T-cell (primary cell): ENCODE results near the gene HECA. TPM values are rescaled to one million over a fixed set of nuclear protein-coding genes. Genes with fewer than 3 reads are reported as not detected.
"Not testable (repeated sequence)": the region's sequence is repeated elsewhere in the genome, so short reads cannot be mapped to it uniquely, and the experiment has no call there.

Source experiments
- ATAC-seq, 4 experiments: fragments of 200-7000 bp in 3 of 4; fragments of 150-1000 bp in 1 of 4; cut with Tn5 transposase; replicated peaks in 1 of 4; 1 replicate in 3 of 4; 2 replicates in 1 of 4; pipeline ENCODE4 v1.10.0; 2021; ENCODE audit warnings: moderate library complexity in 3 of 4, mild to moderate bottlenecking in 2 of 4, moderate number of reproducible peaks in 1 of 4
- CTCF ChIA-PET, 2 donors: fragments of 300-600 bp; sonication (Branson Sonifier 250); formaldehyde crosslinking; loops; one replicate each; lab custom pipeline; 2022; ENCODE audit warnings: antibody characterized with exemption in 2 of 2; lab: Charles Lee
- POLR2A ChIA-PET, 2 donors: fragments of 300-600 bp; sonication (Branson Sonifier 250); formaldehyde crosslinking; loops; one replicate each; lab custom pipeline; 2022; ENCODE audit warnings: antibody characterized with exemption in 2 of 2; lab: Charles Lee
- DNase-seq, 35 experiments: peaks; one replicate each; pipeline versions ENCODE4 v3.0.0 to v3.0.0-alpha.2; 2013 to 2023
- H3K27ac ChIP-seq: one replicate; pipeline ENCODE4 v1.5.1; 2013; ENCODE audit warnings: low read length
- H3K27me3 ChIP-seq, 2 experiments: replicated peaks in 1 of 2; 1 replicate in 1 of 2; 2 replicates in 1 of 2; pipeline versions ENCODE4 v1.6.1 to v1.7.0; 2013; ENCODE audit warnings: low read length in 1 of 2, mixed read lengths in 1 of 2; ENCODE audit not compliant: control insufficient read depth in 2 of 2, insufficient read depth in 2 of 2; ENCODE audit errors: extremely low read depth in 1 of 2
- H3K36me3 ChIP-seq, 2 donors: 1 replicate in 1 of 2; 2 replicates in 1 of 2; pipeline versions ENCODE4 v1.6.1 to v1.7.0; 2013; ENCODE audit warnings: low read length in 1 of 2; ENCODE audit not compliant: control insufficient read depth in 2 of 2, insufficient read depth in 1 of 2; ENCODE audit errors: extremely low read depth in 1 of 2
- H3K4me1 ChIP-seq, 2 experiments: 1 replicate in 1 of 2; 2 replicates in 1 of 2; pipeline versions ENCODE4 v1.6.1 to v1.7.0; 2013; ENCODE audit warnings: low read length in 2 of 2, mixed read lengths in 1 of 2; ENCODE audit not compliant: insufficient read depth in 2 of 2, control insufficient read depth in 1 of 2; ENCODE audit errors: extremely low read depth in 1 of 2
- H3K4me3 ChIP-seq, 2 donors: 1 replicate in 1 of 2; 2 replicates in 1 of 2; pipeline versions ENCODE4 v1.5.1 to v1.7.0; 2013; ENCODE audit warnings: mild to moderate bottlenecking in 2 of 2, low read length in 1 of 2, moderate library complexity in 1 of 2; ENCODE audit not compliant: control insufficient read depth in 1 of 2; ENCODE audit errors: extremely low read depth in 1 of 2
- H3K9me3 ChIP-seq: 2 replicates; pipeline ENCODE4 v1.7.0; 2013
- H3K27ac Mint-ChIP-seq, 2 donors: one replicate each; pipeline ENCODE4 v1.8.0; 2020 to 2021; ENCODE audit warnings: mild to moderate bottlenecking in 2 of 2, mixed read lengths in 2 of 2
- H3K27me3 Mint-ChIP-seq, 2 donors: one replicate each; pipeline ENCODE4 v1.8.0; 2021 to 2022; ENCODE audit warnings: mixed read lengths in 2 of 2
- H3K36me3 Mint-ChIP-seq: one replicate; pipeline ENCODE4 v1.8.0; 2021; ENCODE audit warnings: mixed read lengths
- H3K4me1 Mint-ChIP-seq, 3 donors: one replicate each; pipeline ENCODE4 v1.8.0; 2020 to 2022; ENCODE audit warnings: mixed read lengths in 3 of 3, mild to moderate bottlenecking in 1 of 3
- H3K4me3 Mint-ChIP-seq, 3 donors: one replicate each; pipeline ENCODE4 v1.8.0; 2020 to 2022; ENCODE audit warnings: mild to moderate bottlenecking in 3 of 3, mixed read lengths in 3 of 3, moderate library complexity in 3 of 3
- H3K9me3 Mint-ChIP-seq, 3 donors: one replicate each; pipeline ENCODE4 v1.8.0; 2020 to 2022; ENCODE audit warnings: mixed read lengths in 3 of 3
- WGBS: methylation state at CpG from one replicate; pipeline ENCODE4 v1.1.5; 2013; ENCODE audit warnings: missing lambda C conversion rate; ENCODE audit not compliant: insufficient coverage; 5-methylcytosine and 5-hydroxymethylcytosine counted together
- total RNA-seq, 35 experiments: library from RNA in 6 of 35; stranded (reverse) in 6 of 35; fragments of 120-200 nt in 1 of 35; gene quantifications; one replicate each; pipeline versions ENCODE4 v1.2.1 to v1.2.4 and lab custom pipeline; 2013 to 2026

Gene HECA
- total RNA-seq, 5 donors from 2014 or later (not counting 1 experiment from before 2014, with no cell fraction given) = 125 to 137 (median 131) TPM

DNA sequence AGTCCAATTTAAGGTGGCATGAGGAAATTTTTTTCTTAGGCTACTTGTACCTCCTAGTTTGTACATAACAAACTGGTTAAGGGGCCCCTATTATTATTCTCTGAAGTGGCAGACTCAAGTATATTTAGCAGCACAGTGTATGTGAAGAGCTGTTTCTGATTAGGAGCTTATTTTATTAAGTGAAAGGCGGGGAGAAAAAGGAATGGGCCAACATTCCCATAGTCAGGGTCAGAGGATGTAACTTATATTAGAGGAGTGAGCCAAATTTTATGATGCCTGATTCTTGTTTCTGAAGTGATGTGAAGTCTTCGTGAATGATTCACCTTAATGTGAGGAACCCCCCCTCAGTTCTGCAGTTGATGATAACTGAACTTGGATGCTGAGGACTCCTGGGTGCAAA lies 2.8 kb downstream of the HECA start:
- peaks cover 25% of the 10 kb centered on the region for H3K36me3 Mint-ChIP-seq
- peak overlapping the region; percentile 97 to 99 for H3K27ac Mint-ChIP-seq
- peaks cover 55 to 69% (median 65%) of the 10 kb centered on the region in 3 donors for H3K4me1 Mint-ChIP-seq
- ChIA-PET CTCF (interaction anchor here (0.5 to 2.4 kb wide), 27 partner anchors 8 to 237 kb away, joined by 3 to 24 read pairs (median 4); partner anchors contain the start of gene CITED2 (in 1 of the 2)), POLR2A (interaction anchor here (0.5 to 5.7 kb wide), 41 partner anchors 9 to 1950 kb away, joined by 3 to 40 read pairs (median 5); partner anchors contain the start of gene CITED2 (in 2 of the 2))
- H3K4me3 Mint-ChIP-seq = peak overlapping the region; percentile 83 to 98 (median 87)
- Histone ChIP-seq H3K9me3 (no peaks in the 10 kb centered on the region), H3K36me3 (peaks cover 0 to 3% of the 10 kb centered on the region in 2 donors), H3K27ac (peak overlapping the region; percentile 93), H3K27me3 (no peaks in the 10 kb centered on the region), H3K4me3 (peak overlapping the region; percentile 80 to 91), H3K4me1 (peaks cover 25 to 39% of the 10 kb centered on the region in 2 experiments)
- H3K9me3 Mint-ChIP-seq = no peaks in the 10 kb centered on the region
- no peaks in the 10 kb centered on the region for H3K27me3 Mint-ChIP-seq
- no CpG with 5 or more reads among the region's 2 CpGs for WGBS
- ATAC-seq = no peak
- DNase-seq = no peak

DNA sequence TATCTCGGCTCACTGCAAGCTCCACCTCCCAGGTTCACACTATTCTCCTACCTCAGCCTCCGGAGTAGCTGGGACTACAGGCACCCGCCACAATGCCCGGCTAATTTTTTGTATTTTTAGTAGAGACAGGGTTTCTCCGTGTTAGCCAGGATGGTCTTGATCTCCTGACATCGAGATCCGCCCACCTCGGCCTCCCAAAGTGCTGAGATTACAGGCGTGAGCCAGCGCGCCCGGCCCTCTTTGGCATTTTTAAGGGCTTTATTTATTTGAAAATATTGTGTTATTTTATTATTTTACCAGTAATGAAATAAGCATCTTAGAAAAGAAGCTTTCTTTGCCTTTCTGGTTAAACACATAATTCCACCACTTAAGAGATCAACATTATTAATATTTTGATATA lies 6.0 kb downstream of the HECA start:
- DNase-seq, H3K36me3 ChIP-seq, ATAC-seq, H3K9me3 ChIP-seq, H3K27me3 ChIP-seq, H3K27me3 Mint-ChIP-seq, H3K27ac ChIP-seq, H3K9me3 Mint-ChIP-seq: not testable (repeated sequence)
- H3K4me1 Mint-ChIP-seq = peaks cover 69 to 79% (median 78%) of the 10 kb centered on the region in 3 donors
- peak overlapping the region; percentile 83 to 98 (median 87) for H3K4me3 Mint-ChIP-seq
- WGBS = no CpG with 5 or more reads among the region's 12 CpGs
- peak overlapping the region; percentile 88 to 97 for H3K27ac Mint-ChIP-seq
- peaks cover 36% of the 10 kb centered on the region for H3K36me3 Mint-ChIP-seq
- Histone ChIP-seq H3K4me3 (peak overlapping the region in 1 of 2 donors; percentile 32), H3K4me1 (peaks cover 42 to 52% of the 10 kb centered on the region in 2 experiments)
- POLR2A ChIA-PET = interaction anchor here (0.6 to 5.7 kb wide), 9 partner anchors 8 to 25 kb away, joined by 3 to 40 read pairs (median 6); no protein-coding TSS in a partner anchor
- CTCF ChIA-PET = interaction anchor here (0.6 to 2.0 kb wide), 5 partner anchors 9 to 77 kb away, joined by 3 to 7 read pairs (median 5); no protein-coding TSS in a partner anchor

- Histone ChIP-seq H3K27ac (peak overlapping the region; percentile 49), H3K27me3 (no peaks in the 10 kb centered on the region), H3K9me3 (no peaks in the 10 kb centered on the region), H3K4me1 (peaks cover 52 to 56% of the 10 kb centered on the region in 2 experiments), H3K36me3 (no peaks in the 10 kb centered on the region), H3K4me3 (no peak overlapping the region)
- no peaks in the 10 kb centered on the region for H3K9me3 Mint-ChIP-seq
- 83% methylated on average over 2 of the region's 3 CpGs for WGBS
- CTCF ChIA-PET = interaction anchor here (0.6 to 0.7 kb wide), 3 partner anchors 34 to 662 kb away, joined by 3 to 9 read pairs (median 5); no protein-coding TSS in a partner anchor
- H3K4me1 Mint-ChIP-seq = peaks cover 83 to 89% (median 86%) of the 10 kb centered on the region in 3 donors
- POLR2A ChIA-PET = interaction anchor here (0.6 to 4.9 kb wide), 5 partner anchors 10 to 29 kb away, joined by 3 to 25 read pairs (median 7); no protein-coding TSS in a partner anchor
- no peaks in the 10 kb centered on the region for H3K27me3 Mint-ChIP-seq
- peak overlapping the region; percentile 69 to 83 (median 72) for H3K4me3 Mint-ChIP-seq
- no peak for DNase-seq
- ATAC-seq = no peak
- peak overlapping the region; percentile 70 to 92 for H3K27ac Mint-ChIP-seq
- peaks cover 25% of the 10 kb centered on the region for H3K36me3 Mint-ChIP-seq
These were observed 7.4 kb downstream of the HECA start for GRCh38 chr6:139142262-139142661.

- Mint-ChIP-seq H3K27ac (peak overlapping the region; percentile 90 to 92), H3K36me3 (peaks cover 18% of the 10 kb centered on the region), H3K27me3 (no peaks in the 10 kb centered on the region), H3K4me1 (peaks cover 87 to 89% (median 88%) of the 10 kb centered on the region in 3 donors), H3K4me3 (peak overlapping the region; percentile 69 to 83 (median 72)), H3K9me3 (no peaks in the 10 kb centered on the region)
- no CpG with 5 or more reads among the region's 3 CpGs for WGBS
- DNase-seq (no peak), ATAC-seq (peak in 1 of 4 experiments; percentile 5)
- Histone ChIP-seq H3K4me3 (no peak overlapping the region), H3K36me3 (no peaks in the 10 kb centered on the region), H3K27me3 (no peaks in the 10 kb centered on the region), H3K9me3 (no peaks in the 10 kb centered on the region), H3K4me1 (peaks cover 56 to 61% of the 10 kb centered on the region in 2 experiments), H3K27ac (peak overlapping the region; percentile 49)
- ChIA-PET POLR2A (interaction anchor here (0.6 to 4.9 kb wide), 6 partner anchors 9 to 1284 kb away, joined by 3 to 25 read pairs (median 4); no protein-coding TSS in a partner anchor), CTCF (interaction anchor here in 1 of 2 donors (0.9 to 1.5 kb wide), 2 partner anchors 10 to 11 kb away, joined by 3 read pairs; no protein-coding TSS in a partner anchor)
These were observed 8.2 kb downstream of the HECA start for GRCh38 chr6:139143111-139143510.

- no peak for DNase-seq
- Mint-ChIP-seq H3K9me3 (no peaks in the 10 kb centered on the region), H3K4me1 (peaks cover 89 to 94% (median 91%) of the 10 kb centered on the region in 3 donors), H3K27ac (peak overlapping the region; percentile 90 to 92), H3K4me3 (peak overlapping the region; percentile 69 to 83 (median 72)), H3K36me3 (peaks cover 14% of the 10 kb centered on the region), H3K27me3 (no peaks in the 10 kb centered on the region)
- peak overlapping the region; percentile 49 for H3K27ac ChIP-seq
- no peaks in the 10 kb centered on the region for H3K36me3 ChIP-seq
- peak in 3 of 4 experiments; percentile 15 to 28 (median 17) for ATAC-seq
- H3K4me3 ChIP-seq = peak overlapping the region in 1 of 2 donors; percentile 5
- ChIA-PET POLR2A (interaction anchor here (0.6 to 4.9 kb wide), 12 partner anchors 7 to 231 kb away, joined by 3 to 25 read pairs (median 4); no protein-coding TSS in a partner anchor), CTCF (interaction anchor here (0.7 to 2.5 kb wide), 10 partner anchors 8 to 226 kb away, joined by 3 to 10 read pairs (median 4); no protein-coding TSS in a partner anchor)
- WGBS = 50% methylated on average over 2 of the region's 4 CpGs
- peaks cover 64 to 67% of the 10 kb centered on the region in 2 experiments for H3K4me1 ChIP-seq
- no peaks in the 10 kb centered on the region for H3K27me3 ChIP-seq
- H3K9me3 ChIP-seq = no peaks in the 10 kb centered on the region
These were observed 9.7 kb downstream of the HECA start for GRCh38 chr6:139144490-139145085.

DNA sequence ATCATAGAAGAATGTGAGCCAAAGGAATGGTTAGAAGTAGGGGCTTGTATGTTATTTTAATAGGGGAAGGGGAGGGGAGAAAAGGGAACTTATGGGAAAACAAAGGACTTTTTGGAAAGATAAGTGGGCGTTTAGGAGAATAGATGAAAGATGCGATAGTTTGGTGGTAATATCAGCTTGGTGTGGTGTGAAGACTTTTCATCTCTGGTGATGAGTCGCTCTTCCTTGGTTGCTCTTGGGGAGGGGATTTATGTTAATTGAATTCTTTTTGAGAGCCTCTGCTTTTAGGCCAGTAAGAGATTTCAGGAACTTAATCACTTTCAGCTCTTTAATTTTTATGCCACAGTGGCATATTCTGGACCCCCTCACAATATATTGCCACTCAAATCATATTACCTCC lies 10.8 kb downstream of the HECA start:
- ChIA-PET POLR2A (interaction anchor here (0.6 to 4.9 kb wide), 11 partner anchors 8 to 230 kb away, joined by 3 to 25 read pairs (median 4); no protein-coding TSS in a partner anchor), CTCF (interaction anchor here (0.7 to 2.5 kb wide), 10 partner anchors 8 to 330 kb away, joined by 3 to 10 read pairs (median 5); no protein-coding TSS in a partner anchor)
- H3K36me3 ChIP-seq = no peaks in the 10 kb centered on the region
- peak overlapping the region in 1 of 2 donors; percentile 15 for H3K4me3 ChIP-seq
- peak overlapping the region; percentile 90 to 92 for H3K27ac Mint-ChIP-seq
- H3K27me3 Mint-ChIP-seq = no peaks in the 10 kb centered on the region
- peak overlapping the region; percentile 36 for H3K27ac ChIP-seq
- peaks cover 65 to 66% of the 10 kb centered on the region in 2 experiments for H3K4me1 ChIP-seq
- peak overlapping the region; percentile 69 to 83 (median 72) for H3K4me3 Mint-ChIP-seq
- H3K27me3 ChIP-seq = no peaks in the 10 kb centered on the region
- H3K9me3 Mint-ChIP-seq = no peaks in the 10 kb centered on the region
- 13% methylated on average over 2 of the region's 3 CpGs for WGBS
- DNase-seq = no peak
- ATAC-seq = no peak
- peaks cover 89 to 92% (median 90%) of the 10 kb centered on the region in 3 donors for H3K4me1 Mint-ChIP-seq
- no peaks in the 10 kb centered on the region for H3K9me3 ChIP-seq
- H3K36me3 Mint-ChIP-seq = peaks cover 14% of the 10 kb centered on the region
